HL-60/S4 (cell line): ENCODE measurements around the gene SCYL3.
"Not testable (repeated sequence)": the region's sequence is repeated elsewhere in the genome, so short reads cannot be mapped to it uniquely, and the experiment has no call there.

ENCODE experiments used
- in situ Hi-C: fragments of 300-500 bp; cut with MboI; formaldehyde crosslinking; loops from 2 replicates; pipeline ENCODE4 v1.14.3; 2022; ENCODE audit warnings: low sequenced_read_pairs

SCYL3 gene

GRCh38 chr1:169829671-169830070 lies 64.0 kb downstream of the SCYL3 start:
- in situ Hi-C loops = no loop called here

- in situ Hi-C loops = no loop called here
Observed at GRCh38 chr1:169824153-169824552, 69.5 kb downstream of the SCYL3 start.

DNA sequence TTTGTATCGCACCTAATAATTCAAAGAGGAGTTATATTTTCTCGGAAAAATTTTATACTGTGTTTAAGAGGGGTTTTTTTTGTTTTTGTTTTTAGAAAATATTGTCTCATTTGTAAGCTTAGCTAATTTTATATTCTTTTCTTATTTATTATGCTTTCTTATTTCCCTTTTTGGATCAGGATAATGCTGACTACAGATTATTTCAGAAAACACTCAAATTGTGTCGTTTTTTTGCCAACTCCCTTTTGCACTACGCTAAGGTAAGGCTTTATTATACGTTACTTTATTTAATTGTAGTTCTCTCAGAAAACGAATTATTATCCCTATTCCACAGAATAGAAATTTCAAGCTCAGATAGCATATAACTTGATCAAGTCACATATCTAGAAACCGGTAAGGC lies 72.2 kb downstream of the SCYL3 start:
- in situ Hi-C loops = no loop called here

- in situ Hi-C loops = no loop called here
Observed at GRCh38 chr1:169816617-169817016, 77.1 kb downstream of the SCYL3 start.

- in situ Hi-C loops = no loop called here
Observed at GRCh38 chr1:169814265-169814664, 79.4 kb downstream of the SCYL3 start.

DNA sequence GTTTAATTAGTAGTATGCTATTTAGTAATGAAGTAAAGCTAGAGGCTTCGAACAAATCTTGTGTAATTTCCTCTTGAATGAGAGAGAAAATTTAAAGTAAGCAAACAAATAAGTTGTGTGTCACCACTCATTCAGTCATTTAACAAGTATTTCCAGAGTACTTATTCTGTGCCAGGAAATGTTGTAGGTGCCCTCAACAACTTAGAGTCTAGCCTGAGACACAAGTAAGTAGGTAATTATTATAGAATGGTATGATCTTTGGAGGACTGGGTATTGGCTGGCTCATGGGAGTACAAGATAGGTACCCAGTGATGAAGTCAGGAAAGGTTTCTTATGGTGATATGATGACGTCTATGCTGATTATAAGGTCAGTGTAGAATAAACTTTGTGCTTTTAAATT lies 81.6 kb downstream of the SCYL3 start:
- in situ Hi-C loops = no loop called here

GRCh38 chr1:169811418-169812035 lies 82.2 kb downstream of the SCYL3 start:
- in situ Hi-C loops = not testable (repeated sequence)

DNA sequence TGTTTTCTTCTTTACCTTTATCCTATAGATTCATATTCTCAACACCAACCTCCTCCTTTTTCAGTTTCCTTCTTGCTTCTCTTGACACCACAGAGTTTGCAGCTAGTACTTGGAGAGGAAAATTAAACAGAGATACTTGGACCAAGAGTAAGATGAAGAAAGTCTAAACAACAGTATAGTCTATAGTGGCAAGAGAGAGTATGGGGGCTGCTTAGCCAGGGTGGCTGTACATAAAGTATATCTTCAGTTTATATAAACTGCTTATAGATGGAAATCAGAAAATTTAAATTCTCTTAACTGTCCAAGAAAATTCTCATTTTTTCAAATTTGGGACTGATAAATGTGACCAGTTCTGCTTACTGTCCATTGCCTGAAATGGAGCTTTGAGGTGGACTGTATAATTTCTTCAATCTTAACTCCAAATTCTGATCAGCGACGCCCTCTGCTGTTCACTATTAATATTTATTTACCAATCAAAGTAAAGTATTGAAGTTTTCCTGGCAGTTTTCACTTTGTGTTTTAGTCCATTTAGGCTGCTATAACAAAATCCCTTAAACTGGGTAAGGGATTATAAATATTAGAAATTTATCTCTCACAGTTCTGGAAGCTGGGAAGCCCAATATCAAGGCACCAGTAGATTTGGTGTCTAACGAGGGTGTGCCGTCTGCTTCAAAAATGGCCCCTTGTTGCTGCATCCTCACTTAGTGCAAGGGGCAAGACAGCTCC lies 84.2 kb downstream of the SCYL3 start:
- in situ Hi-C loops = no loop called here

DNA sequence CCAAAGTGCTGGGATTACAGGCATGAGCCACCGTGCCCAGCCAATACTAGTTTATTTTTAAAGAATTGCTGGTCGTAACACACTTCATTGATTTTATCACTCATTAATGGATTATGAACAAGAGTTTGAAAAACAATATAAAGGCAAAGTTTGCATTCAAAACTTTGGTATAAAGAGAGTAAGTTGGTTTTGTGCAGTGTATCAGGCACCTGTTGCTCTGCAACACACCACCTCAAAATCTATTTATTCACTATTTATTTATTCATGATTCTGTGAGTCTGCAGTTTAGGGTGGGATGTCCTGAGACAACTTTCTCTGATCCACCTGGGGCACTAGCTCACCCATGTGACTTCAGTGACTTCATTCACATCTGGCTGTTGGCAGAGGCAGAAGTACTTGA lies 88.8 kb downstream of the SCYL3 start:
- in situ Hi-C loops = no loop called here

DNA sequence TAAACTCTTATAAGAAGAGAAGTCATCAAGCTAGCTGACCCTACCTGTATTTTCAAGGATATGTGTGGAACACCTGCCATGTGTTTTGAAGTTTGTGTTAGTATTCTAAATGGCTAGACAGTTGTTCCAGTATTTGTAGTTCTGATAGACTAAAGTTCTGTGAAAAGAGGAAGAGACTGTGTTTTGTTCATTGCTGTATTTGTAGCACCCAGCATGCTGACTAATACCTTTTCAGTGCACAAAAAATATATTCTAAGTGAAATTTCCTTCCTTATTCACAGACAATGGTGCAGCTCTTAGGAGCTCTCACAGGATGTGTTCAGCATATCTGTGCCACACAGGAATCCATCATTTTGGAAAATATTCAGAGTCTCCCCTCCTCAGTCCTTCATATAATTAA lies 90.8 kb downstream of the SCYL3 start:
- in situ Hi-C loops = no loop called here
